Neural progenitor cell (in vitro differentiated cells): ENCODE data around the gene RGS7.

ENCODE experiments used
- EZH2phosphoT487 ChIP-seq: fragments of 200-600 bp; sonication (generic); IDR thresholded peaks from 2 replicates; pipeline ENCODE4 v1.6.1; 2017; ENCODE audit warnings: antibody characterized with exemption
- TF ChIP-seq, protein P1 (sequence below): fragments of 200-600 bp; sonication (generic); IDR thresholded peaks from 2 replicates; pipeline ENCODE4 v1.5.1; 2017; ENCODE audit warnings: antibody characterized with exemption, mild to moderate bottlenecking

DNA sequence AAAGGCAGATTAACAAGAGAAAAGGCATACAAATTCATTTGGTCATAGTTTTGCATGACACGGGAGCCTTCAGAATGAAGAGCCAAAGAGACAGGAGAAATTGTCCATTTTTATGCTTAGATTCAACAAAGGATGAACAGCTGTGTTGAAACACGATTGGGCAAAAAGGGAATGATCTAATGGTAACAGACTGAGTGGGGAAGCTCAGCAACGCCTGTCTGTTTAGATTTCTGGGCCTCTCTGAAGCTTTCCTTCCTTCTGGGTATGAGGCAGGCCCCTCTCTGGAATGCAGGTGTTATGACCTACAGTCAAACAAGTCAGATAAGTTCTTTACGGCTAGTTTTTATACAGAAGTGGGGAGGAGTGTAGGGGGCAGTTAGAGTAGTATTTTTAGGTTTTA is 154.6 kb downstream of the RGS7 start:
- TF ChIP-seq, protein P1, sequence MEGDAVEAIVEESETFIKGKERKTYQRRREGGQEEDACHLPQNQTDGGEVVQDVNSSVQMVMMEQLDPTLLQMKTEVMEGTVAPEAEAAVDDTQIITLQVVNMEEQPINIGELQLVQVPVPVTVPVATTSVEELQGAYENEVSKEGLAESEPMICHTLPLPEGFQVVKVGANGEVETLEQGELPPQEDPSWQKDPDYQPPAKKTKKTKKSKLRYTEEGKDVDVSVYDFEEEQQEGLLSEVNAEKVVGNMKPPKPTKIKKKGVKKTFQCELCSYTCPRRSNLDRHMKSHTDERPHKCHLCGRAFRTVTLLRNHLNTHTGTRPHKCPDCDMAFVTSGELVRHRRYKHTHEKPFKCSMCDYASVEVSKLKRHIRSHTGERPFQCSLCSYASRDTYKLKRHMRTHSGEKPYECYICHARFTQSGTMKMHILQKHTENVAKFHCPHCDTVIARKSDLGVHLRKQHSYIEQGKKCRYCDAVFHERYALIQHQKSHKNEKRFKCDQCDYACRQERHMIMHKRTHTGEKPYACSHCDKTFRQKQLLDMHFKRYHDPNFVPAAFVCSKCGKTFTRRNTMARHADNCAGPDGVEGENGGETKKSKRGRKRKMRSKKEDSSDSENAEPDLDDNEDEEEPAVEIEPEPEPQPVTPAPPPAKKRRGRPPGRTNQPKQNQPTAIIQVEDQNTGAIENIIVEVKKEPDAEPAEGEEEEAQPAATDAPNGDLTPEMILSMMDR, result no peak
- TF ChIP-seq EZH2phosphoT487, result no peak
